DND-41 (cell line): ENCODE measurements around the gene TSPAN9.

Experiments used
- ATAC-seq: fragments of 200-7000 bp; cut with Tn5 transposase; 3 replicates; pipeline ENCODE4 v1.9.1; 2021; ENCODE audit warnings: low read depth; ENCODE audit not compliant: insufficient read depth
- DNase-seq: peaks from one replicate; pipeline ENCODE4 v3.0.0-alpha.2; 2020
- H2AFZ ChIP-seq: 2 replicates; pipeline ENCODE4 v1.6.0; 2012; ENCODE audit warnings: low read depth, low read length
- H3K27ac ChIP-seq: 2 replicates; pipeline ENCODE4 v1.5.1; 2012; ENCODE audit warnings: low read length, inconsistent platforms
- H3K27me3 ChIP-seq: fragments of 200-600 bp; sonication (generic); 2 replicates; pipeline ENCODE4 v1.6.0; 2012; ENCODE audit warnings: low read length, mild to moderate bottlenecking, inconsistent platforms; ENCODE audit not compliant: insufficient read depth, poor library complexity
- H3K36me3 ChIP-seq: 2 replicates; pipeline ENCODE4 v1.5.1; 2012; ENCODE audit warnings: low read length, inconsistent platforms; ENCODE audit not compliant: insufficient read depth
- H3K4me1 ChIP-seq: 2 replicates; pipeline ENCODE4 v1.5.1; 2012; ENCODE audit warnings: mild to moderate bottlenecking, low read length; ENCODE audit not compliant: insufficient read depth
- H3K4me2 ChIP-seq: 2 replicates; pipeline ENCODE4 v1.6.0; 2012; ENCODE audit warnings: mild to moderate bottlenecking, moderate library complexity, low read length, inconsistent platforms; ENCODE audit not compliant: insufficient read depth
- H3K4me3 ChIP-seq, 2 experiments: fragments of 200-600 bp in 1 of 2; shearing (Covaris generic) in 1 of 2; 2 replicates each; pipeline ENCODE4 v1.5.1; 2012 to 2016; ENCODE audit warnings: inconsistent platforms in 2 of 2, low read length in 2 of 2, mild to moderate bottlenecking in 2 of 2, low read depth in 1 of 2, moderate library complexity in 1 of 2
- H3K79me2 ChIP-seq: 2 replicates; pipeline ENCODE4 v1.6.0; 2012; ENCODE audit warnings: low read length, inconsistent platforms; ENCODE audit not compliant: insufficient read depth
- H3K9ac ChIP-seq: 2 replicates; pipeline ENCODE4 v1.6.0; 2012; ENCODE audit warnings: low read depth, mild to moderate bottlenecking, inconsistent platforms, low read length, moderate library complexity
- H3K9me3 ChIP-seq: 2 replicates; pipeline ENCODE4 v1.5.1; 2012; ENCODE audit warnings: low read length, moderate library complexity, mild to moderate bottlenecking, inconsistent platforms; ENCODE audit not compliant: insufficient read depth, severe bottlenecking
- H4K20me1 ChIP-seq: 2 replicates; pipeline ENCODE4 v1.6.0; 2012; ENCODE audit warnings: low read length; ENCODE audit not compliant: insufficient read depth
- EZH2 ChIP-seq: IDR thresholded peaks from 3 replicates; pipeline ENCODE4 v1.6.1; 2012; ENCODE audit warnings: borderline replicate concordance, low read depth, mild to moderate bottlenecking, moderate library complexity, low read length, inconsistent platforms; ENCODE audit not compliant: severe bottlenecking
- TF ChIP-seq, protein P1 (sequence below): IDR thresholded peaks from 2 replicates; pipeline ENCODE4 v1.5.1; 2012; ENCODE audit warnings: borderline replicate concordance, low read length, moderate library complexity, mild to moderate bottlenecking; ENCODE audit not compliant: poor library complexity, severe bottlenecking; ENCODE audit errors: extremely low read depth

TSPAN9 gene

DNA sequence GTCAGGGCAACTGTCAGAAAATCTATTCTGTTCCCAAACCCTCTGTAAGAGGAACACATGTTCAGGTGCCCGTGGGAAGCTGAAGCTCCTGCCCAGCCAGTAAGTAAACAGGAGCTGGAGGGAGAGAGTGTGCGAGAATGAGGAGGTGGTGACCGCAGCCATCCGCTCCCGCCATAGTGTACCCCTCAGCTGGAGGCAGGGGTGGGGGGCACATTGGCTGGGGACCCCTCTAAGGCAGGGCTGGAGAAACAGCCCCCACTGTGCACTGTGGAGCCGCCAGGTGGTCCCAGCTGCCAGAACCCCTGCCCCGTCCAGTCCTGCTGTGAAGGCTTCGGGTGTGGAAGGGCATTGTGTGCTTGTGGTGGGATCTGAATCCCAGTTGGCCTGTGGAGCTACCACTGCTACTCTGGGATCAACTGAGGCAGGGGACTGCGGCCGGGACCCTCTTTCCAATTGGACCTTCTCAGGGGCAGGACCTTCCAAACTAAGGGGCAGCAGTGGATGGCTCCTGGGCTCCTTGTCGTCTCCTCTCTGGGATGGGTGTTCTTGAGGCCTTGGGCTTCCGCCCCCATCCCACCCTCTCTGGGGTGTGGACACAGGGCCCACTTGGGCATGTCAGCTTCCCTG, 59.6 kb downstream of the TSPAN9 start:
- H3K9me3 ChIP-seq = no peaks in the 10 kb centered on the region
- H3K36me3 ChIP-seq = no peaks in the 10 kb centered on the region
- DNase-seq = no peak
- H3K9ac ChIP-seq = no peak overlapping the region
- H3K4me1 ChIP-seq = no peaks in the 10 kb centered on the region
- ATAC-seq = no peak
- no peak overlapping the region for H3K4me2 ChIP-seq
- no peak overlapping the region for H3K4me3 ChIP-seq
- TF ChIP-seq, protein P1, sequence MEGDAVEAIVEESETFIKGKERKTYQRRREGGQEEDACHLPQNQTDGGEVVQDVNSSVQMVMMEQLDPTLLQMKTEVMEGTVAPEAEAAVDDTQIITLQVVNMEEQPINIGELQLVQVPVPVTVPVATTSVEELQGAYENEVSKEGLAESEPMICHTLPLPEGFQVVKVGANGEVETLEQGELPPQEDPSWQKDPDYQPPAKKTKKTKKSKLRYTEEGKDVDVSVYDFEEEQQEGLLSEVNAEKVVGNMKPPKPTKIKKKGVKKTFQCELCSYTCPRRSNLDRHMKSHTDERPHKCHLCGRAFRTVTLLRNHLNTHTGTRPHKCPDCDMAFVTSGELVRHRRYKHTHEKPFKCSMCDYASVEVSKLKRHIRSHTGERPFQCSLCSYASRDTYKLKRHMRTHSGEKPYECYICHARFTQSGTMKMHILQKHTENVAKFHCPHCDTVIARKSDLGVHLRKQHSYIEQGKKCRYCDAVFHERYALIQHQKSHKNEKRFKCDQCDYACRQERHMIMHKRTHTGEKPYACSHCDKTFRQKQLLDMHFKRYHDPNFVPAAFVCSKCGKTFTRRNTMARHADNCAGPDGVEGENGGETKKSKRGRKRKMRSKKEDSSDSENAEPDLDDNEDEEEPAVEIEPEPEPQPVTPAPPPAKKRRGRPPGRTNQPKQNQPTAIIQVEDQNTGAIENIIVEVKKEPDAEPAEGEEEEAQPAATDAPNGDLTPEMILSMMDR = no peak
- no peak for TF ChIP-seq EZH2
- peaks cover 1% of the 10 kb centered on the region for H3K27me3 ChIP-seq
- H2AFZ ChIP-seq = no peak overlapping the region
- no peak overlapping the region for H3K27ac ChIP-seq
- H3K79me2 ChIP-seq = no peaks in the 10 kb centered on the region
- H4K20me1 ChIP-seq = peaks cover 14% of the 10 kb centered on the region

DNA sequence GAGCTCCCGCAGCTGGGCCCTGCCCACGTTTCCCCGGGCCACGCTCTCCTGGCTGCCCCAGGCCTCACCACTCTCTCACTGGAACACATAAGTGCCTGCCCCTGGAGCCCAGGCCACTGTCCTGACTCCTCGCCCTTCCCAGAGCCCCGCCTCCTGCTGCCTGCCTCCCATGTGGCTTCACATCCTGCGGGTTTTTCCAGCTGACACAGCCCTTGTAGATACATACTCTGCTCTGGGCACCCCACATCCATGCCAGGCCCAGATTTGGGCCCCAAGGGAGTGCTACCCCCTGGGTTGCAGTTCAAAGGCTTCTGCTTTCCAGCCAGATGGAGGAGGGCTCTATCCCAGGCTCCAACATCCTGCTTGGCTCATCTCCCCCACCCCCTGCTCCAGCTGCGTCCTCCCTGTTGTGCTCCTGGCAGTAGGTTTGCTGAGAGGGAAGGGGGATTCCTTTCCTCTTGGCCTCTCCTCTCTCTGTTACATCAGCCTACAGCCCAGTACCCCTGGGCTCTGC, 60.1 kb downstream of the TSPAN9 start:
- ATAC-seq = no peak
- Histone ChIP-seq H3K4me1 (no peaks in the 10 kb centered on the region), H3K4me2 (no peak overlapping the region), H4K20me1 (peaks cover 12% of the 10 kb centered on the region), H3K9ac (no peak overlapping the region), H3K4me3 (no peak overlapping the region), H2AFZ (no peak overlapping the region), H3K9me3 (no peaks in the 10 kb centered on the region), H3K27me3 (no peaks in the 10 kb centered on the region), H3K36me3 (no peaks in the 10 kb centered on the region), H3K79me2 (no peaks in the 10 kb centered on the region), H3K27ac (no peak overlapping the region)
- TF ChIP-seq, protein P1 = no peak
- TF ChIP-seq EZH2 = no peak
- no peak for DNase-seq

DNA sequence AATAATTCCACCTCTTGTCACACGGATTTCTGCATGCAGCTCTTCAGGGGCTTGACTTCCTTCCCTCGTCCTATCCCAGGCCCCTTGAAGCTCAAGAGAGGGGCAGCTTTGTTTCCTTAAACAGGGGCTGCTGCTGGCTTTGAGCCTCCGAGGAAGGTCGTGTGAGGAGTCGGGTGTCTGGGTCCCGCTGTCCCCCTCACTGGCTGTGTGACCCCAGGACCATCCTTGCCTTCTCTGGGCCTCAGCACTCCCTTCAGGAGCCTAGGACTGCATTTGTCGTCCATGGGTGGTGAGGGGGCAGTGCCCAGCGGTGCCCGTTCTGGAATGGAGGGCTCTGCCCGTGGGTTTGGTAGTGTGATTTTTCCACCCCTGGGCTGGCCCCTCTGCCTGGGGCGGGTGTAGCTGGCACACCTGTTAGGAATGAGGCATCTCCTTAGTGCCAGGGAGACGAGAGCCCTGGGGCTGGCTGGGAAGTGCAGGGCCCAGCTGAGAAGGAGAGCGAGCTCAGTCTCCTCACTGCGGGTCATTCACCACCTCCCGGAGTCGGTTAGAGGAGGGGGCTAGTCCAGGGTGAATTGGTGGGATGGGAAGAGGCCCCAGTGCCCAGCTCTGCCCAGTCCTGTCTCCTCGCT, 60.8 kb downstream of the TSPAN9 start:
- Histone ChIP-seq H3K4me2 (no peak overlapping the region), H3K36me3 (no peaks in the 10 kb centered on the region), H3K9ac (no peak overlapping the region), H3K4me1 (no peaks in the 10 kb centered on the region), H3K9me3 (no peaks in the 10 kb centered on the region), H2AFZ (no peak overlapping the region), H3K79me2 (no peaks in the 10 kb centered on the region), H4K20me1 (peaks cover 12% of the 10 kb centered on the region), H3K27me3 (no peaks in the 10 kb centered on the region), H3K4me3 (no peak overlapping the region), H3K27ac (no peak overlapping the region)
- ATAC-seq = no peak
- TF ChIP-seq, protein P1 = no peak
- no peak for TF ChIP-seq EZH2
- no peak for DNase-seq
